Measurements from ENCODE around the gene DPYSL5. TPM values are rescaled to one million over a fixed set of nuclear protein-coding genes. Genes with fewer than 3 reads are reported as not detected.

DPYSL5 gene
- polyA plus RNA-seq, 2 of the 4 experiments (the other 2 are of a cell fraction), result 2.5 to 8.2 TPM

DNA sequence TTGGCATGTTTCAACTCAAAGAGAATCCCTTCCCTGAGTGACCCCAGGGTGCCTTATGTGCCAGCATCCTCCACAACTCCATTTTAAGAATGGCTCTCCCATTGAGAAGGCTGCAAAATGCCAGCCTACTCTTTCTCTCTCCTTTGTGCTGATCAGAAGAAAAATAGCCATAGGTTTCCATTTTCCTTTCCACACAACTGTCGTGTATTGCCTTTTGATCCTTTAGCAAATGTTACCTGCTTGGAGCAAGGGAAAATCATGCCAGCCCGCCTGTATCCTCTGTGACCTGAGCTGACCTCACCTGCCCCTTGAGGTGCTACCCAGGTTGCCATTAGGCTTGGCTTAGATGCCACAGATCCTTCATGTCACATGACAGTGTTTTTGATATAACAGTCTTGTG is 38.8 kb downstream of the DPYSL5 start (continued):
- TF ChIP-seq, protein P1, sequence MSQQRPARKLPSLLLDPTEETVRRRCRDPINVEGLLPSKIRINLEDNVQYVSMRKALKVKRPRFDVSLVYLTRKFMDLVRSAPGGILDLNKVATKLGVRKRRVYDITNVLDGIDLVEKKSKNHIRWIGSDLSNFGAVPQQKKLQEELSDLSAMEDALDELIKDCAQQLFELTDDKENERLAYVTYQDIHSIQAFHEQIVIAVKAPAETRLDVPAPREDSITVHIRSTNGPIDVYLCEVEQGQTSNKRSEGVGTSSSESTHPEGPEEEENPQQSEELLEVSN (IDR thresholded peaks at IDR 0.05; ENCODE audit: borderline replicate concordance, low read depth), result no peak
- TF ChIP-seq MAFK (IDR thresholded peaks at IDR 0.05; ENCODE audit: partially characterized antibody) (no peak), EHMT2 (IDR thresholded peaks at IDR 0.05; ENCODE audit: low read depth) (no peak), HOXB13 (CRISPR knock-in tag; IDR thresholded peaks at IDR 0.05; ENCODE audit: low read depth) (no peak), RNF2 (IDR thresholded peaks at IDR 0.05; ENCODE audit: borderline replicate concordance, low read depth) (no peak), ESRRA (IDR thresholded peaks at IDR 0.05; ENCODE audit: borderline replicate concordance, low read length) (no peak), RARB (CRISPR knock-in tag; IDR thresholded peaks at IDR 0.05) (no peak)
- TF ChIP-seq, protein P2, sequence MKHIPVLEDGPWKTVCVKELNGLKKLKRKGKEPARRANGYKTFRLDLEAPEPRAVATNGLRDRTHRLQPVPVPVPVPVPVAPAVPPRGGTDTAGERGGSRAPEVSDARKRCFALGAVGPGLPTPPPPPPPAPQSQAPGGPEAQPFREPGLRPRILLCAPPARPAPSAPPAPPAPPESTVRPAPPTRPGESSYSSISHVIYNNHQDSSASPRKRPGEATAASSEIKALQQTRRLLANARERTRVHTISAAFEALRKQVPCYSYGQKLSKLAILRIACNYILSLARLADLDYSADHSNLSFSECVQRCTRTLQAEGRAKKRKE (CRISPR knock-in tag; IDR thresholded peaks at IDR 0.05; ENCODE audit: low read depth), result no peak

DNA sequence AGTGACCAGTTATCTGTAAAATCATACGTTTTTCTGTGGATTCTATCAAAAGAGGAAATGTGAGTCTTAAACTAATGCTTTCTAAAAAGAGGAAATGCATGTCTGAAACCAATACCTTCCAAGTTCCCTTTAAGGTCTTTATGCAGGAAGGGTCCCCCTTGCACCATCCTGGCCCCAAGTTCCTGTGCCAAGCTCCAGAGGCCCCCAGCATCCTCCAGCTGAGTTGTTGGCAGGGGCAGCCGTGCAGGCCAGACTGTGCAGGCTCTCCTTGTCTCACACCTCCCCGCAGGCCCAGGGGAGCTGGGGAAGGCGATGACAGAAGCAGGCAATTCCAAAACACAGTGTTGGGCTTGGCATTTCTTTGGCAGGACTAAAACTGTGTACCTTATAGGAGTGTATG is 39.2 kb downstream of the DPYSL5 start:
- Histone ChIP-seq H3K4me2 (no peak overlapping the region), H3K4me1 (no peaks in the 10 kb centered on the region), H3K27ac (no peak overlapping the region), H3K4me3 (no peak overlapping the region), H3K9me3 (no peaks in the 10 kb centered on the region)
- CTCF ChIA-PET, result interaction anchor here (1.2 to 1.5 kb wide), 3 partner anchors 36 to 75 kb away, joined by 3 to 4 read pairs (median 3); no protein-coding TSS in a partner anchor
- TF ChIP-seq MAZ (IDR thresholded peaks at IDR 0.05; ENCODE audit: borderline replicate concordance, low read depth, low read length), result no peak
- TF ChIP-seq HOXA7 (CRISPR knock-in tag; IDR thresholded peaks at IDR 0.05), result no peak
- TF ChIP-seq PHF8 (IDR thresholded peaks at IDR 0.05; ENCODE audit: borderline replicate concordance, low read depth), result no peak
- no peak for TF ChIP-seq NFE2L2 (conservative IDR thresholded peaks at IDR 0.05; ENCODE audit: low read length)
- TF ChIP-seq ZSCAN20 (CRISPR knock-in tag; IDR thresholded peaks at IDR 0.05), result no peak
- TF ChIP-seq, protein P2 (CRISPR knock-in tag; IDR thresholded peaks at IDR 0.05; ENCODE audit: low read depth), result no peak
- no peak for TF ChIP-seq NR3C1 (IDR thresholded peaks at IDR 0.05)
- no peak for TF ChIP-seq ESRRA (IDR thresholded peaks at IDR 0.05; ENCODE audit: borderline replicate concordance, low read length)
- no peak for TF ChIP-seq TP53 (CRISPR knock-in tag; IDR thresholded peaks at IDR 0.05)
- TF ChIP-seq RFX5 (IDR thresholded peaks at IDR 0.05), result no peak
- no peak for TF ChIP-seq KDM1A (IDR thresholded peaks at IDR 0.05; ENCODE audit: low read depth)
- no peak for TF ChIP-seq FOSL2 (IDR thresholded peaks at IDR 0.05)
- TF ChIP-seq FOSL2 (CRISPR knock-in tag; IDR thresholded peaks at IDR 0.05), result no peak
- TF ChIP-seq, protein P3, sequence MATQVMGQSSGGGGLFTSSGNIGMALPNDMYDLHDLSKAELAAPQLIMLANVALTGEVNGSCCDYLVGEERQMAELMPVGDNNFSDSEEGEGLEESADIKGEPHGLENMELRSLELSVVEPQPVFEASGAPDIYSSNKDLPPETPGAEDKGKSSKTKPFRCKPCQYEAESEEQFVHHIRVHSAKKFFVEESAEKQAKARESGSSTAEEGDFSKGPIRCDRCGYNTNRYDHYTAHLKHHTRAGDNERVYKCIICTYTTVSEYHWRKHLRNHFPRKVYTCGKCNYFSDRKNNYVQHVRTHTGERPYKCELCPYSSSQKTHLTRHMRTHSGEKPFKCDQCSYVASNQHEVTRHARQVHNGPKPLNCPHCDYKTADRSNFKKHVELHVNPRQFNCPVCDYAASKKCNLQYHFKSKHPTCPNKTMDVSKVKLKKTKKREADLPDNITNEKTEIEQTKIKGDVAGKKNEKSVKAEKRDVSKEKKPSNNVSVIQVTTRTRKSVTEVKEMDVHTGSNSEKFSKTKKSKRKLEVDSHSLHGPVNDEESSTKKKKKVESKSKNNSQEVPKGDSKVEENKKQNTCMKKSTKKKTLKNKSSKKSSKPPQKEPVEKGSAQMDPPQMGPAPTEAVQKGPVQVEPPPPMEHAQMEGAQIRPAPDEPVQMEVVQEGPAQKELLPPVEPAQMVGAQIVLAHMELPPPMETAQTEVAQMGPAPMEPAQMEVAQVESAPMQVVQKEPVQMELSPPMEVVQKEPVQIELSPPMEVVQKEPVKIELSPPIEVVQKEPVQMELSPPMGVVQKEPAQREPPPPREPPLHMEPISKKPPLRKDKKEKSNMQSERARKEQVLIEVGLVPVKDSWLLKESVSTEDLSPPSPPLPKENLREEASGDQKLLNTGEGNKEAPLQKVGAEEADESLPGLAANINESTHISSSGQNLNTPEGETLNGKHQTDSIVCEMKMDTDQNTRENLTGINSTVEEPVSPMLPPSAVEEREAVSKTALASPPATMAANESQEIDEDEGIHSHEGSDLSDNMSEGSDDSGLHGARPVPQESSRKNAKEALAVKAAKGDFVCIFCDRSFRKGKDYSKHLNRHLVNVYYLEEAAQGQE (IDR thresholded peaks at IDR 0.05), result no peak
- no peak for TF ChIP-seq FOXS1 (CRISPR knock-in tag; IDR thresholded peaks at IDR 0.05)
- TF ChIP-seq MYC (IDR thresholded peaks at IDR 0.05; ENCODE audit: borderline replicate concordance, low read length), result no peak
- TF ChIP-seq, protein P4, sequence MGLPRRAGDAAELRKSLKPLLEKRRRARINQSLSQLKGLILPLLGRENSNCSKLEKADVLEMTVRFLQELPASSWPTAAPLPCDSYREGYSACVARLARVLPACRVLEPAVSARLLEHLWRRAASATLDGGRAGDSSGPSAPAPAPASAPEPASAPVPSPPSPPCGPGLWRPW (IDR thresholded peaks at IDR 0.05), result no peak
- TF ChIP-seq HDAC2 (IDR thresholded peaks at IDR 0.05), result no peak
- FAIRE-seq, result no peak
- no peak for ATAC-seq
- POLR2A ChIA-PET, result no interaction called here
- DNase-seq (ENCODE audit: low read depth in 1 of 2, low spot score in 1 of 2), result no peak
- WGBS (ENCODE audit: missing lambda C conversion rate), result 56% methylated on average over 4 of the region's 4 CpGs

Measured in A549 (cell line).